SKM-1 (cell line): ENCODE measurements around the gene PRR15.

Experiments used
- DNase-seq: peaks from one replicate; lab custom pipeline; 2025; ENCODE audit not compliant: unreplicated experiment; lab: John Stamatoyannopoulos, UW

The PRR15 gene

DNA sequence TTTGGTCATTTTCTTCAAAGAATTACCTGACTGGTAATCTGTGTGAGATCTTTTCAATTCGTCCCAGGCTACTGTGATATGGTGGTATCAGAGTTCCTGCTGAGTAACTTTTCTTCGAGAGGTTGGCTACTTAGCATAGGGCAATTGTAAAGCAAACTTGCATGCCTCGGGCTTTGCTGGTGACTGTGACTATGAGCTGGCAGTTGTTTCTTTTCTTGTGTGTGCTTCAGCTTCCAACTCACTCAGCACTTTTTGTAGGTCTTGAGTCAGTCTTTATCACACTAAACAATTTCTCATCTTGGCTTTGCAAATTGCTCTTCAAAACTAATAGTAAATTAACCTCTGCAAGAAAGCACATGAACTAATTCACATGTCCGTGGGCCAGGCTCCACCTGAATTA, 44.3 kb downstream of the PRR15 start:
- no peak for DNase-seq

DNA sequence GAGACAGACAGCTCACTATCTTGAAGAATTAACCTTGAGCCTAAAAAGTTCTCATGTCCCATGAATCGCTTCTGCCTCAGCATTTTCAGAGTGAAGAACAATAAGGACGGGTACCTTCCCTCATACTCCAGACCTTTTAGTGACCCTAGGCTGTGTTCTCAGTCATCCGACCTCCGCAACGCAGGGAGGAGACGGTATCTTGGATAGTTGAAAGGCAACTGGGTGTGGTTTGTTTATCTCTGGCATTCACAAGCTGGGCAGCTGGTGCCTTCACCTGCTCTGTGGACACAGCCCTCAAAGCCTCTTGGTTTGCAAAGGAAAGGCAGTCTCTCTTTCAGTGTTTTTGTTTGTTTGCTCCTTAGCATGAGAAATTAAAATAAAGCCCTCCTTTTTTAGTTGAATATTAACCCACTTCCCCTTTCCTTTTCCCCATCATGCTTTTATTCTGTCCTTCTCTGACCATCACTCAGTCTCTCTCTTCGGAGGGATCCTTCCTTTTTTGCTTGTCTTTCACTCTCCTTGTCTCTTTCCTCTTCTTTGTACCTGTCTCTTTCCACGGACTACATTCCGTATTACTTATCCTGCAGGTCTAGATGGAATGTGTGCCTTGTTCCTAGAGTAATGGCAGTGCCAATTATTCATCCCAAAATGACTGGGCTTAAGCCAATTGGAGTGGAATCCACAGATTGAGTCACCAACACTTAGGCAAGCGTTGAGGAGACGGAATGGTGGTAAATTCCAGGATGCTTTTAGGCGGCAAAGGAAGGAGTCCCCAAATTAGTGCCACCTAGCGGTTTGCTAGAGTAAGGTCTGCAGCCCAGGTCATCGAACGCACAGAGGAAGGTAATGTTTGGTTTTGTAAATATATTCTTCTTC, 45.8 kb downstream of the PRR15 start:
- DNase-seq, result no peak

DNA sequence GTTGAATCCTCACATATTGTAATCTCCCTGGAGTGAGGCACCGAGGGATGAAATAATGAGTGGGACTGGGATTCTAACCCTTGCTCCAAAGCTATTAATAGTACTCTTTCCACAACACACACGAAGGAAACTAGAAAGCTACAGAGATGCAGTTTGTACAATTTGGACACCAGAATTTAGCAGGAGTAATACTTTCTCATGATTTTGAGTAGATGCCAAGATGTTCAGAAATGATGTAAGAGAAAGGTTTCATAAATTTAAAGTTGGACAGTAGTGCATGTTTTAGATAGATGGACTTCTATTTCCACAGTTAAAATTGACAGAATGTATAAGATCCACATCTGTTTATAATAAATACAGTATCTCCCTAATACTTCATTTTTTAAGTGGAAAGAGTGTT, 46.5 kb downstream of the PRR15 start:
- DNase-seq, result no peak

DNA sequence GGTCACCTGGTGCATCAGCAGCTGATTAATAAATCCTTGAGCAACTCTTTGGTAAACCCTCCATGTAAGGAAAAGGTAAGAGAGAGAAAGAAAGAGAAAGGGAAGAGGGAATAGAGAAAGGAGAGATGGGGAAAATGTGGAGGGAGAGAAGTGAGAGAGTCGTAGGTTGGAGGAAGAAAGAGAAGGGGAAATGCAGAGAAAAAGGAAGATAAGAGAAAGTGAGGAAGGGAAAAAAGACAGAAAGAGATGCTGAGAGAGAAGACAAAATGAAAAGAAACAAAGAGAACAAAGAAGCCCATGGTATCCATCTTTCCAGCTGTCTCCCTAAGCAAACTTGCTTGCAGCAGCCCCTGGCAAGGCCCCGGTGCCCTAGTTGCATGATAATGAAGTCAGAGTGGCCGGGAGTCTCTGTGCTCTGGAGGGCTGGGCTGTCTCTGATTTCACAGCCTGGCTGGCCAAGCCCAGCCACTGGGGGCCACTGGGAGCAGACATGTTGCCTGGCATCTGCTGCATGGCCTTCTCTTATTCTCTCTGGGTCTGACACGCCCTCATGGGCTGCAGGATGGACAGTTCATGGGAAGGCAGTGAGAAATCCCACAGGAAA, 48.4 kb downstream of the PRR15 start:
- no peak for DNase-seq

DNA sequence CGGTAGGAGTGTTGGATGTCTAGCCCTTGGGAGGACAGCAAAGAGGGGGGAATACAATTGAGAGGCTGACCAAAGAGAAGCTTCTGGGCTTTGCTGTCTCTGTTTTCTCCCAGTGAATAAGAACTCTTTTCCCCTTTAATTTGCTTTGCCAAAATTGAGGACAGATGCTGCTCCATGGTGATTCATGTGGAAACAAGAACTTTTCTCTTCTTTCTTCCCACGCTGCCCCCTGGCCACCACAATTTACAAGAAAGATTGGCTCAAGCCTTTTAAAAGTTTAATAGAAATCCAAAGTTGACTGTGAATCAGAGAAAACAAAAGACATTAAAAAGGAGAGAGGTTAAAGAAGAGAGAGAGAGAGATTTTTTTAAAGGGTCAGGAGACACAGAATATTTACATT, 49.0 kb downstream of the PRR15 start:
- DNase-seq, result no peak

DNA sequence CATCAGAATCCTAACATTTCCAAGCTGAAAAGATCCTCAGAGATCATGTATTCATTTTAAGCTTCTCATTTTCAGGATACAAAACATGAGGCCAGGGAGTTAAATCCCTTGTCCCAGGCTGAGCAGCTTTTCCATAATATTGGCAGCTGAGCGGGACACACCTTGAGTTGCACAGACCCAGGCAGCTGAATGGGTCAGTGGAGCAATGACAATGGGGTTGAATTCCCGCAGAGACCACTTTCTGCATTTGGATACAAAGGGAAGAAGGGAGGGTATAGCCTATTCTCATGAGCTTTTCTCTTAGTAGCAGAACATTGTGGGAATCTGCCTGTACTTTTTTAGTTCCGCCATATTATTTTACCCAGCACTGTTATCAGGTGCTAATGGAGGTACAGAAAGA, 49.5 kb downstream of the PRR15 start:
- no peak for DNase-seq

DNA sequence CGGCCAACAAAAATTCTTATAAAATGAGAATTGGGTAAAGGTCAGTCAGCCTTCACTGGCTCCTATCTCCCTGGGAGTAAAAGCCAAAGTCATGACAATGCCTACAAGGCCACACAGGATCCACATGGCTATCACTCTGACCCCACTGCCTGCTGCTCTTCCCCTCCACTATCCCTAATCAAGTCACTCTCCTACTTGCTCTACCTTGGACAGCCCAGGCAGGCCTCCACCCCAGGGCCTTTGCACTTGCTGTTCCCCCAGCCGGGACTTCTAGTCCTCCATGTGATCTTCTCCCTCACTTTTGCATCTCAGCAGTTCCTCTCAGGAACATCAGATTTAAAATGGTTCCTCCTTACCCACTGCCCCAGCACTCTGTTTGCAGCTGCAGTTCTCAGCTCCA, 50.6 kb downstream of the PRR15 start:
- no peak for DNase-seq
